ENCODE measurements around the gene SVOP. TPM values are rescaled to one million over a fixed set of nuclear protein-coding genes. Genes with fewer than 3 reads are reported as not detected.
"Not testable (repeated sequence)": the region's sequence is repeated elsewhere in the genome, so short reads cannot be mapped to it uniquely, and the experiment has no call there.

SVOP gene
- total and polyA plus RNA-seq, 5 donors, result 0.03 to 0.45 (median 0.20) TPM

DNA sequence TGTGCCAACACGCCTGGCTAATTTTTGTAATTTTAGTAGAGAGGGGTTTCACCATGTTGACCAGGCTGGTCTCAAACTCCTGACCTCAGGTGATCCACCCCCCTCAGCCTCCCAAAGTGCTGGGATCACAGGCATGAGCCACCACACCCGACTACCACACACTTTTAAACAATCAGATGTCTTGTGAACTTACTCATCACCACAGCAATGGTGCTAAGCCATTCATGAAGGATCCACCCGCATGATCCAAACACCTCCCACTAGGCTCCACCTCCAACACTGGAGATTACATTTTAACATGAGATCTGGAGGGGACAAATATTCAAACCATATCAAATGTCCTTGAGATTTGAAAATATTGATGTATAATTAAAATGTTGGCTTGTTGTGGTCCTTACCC is 7.8 kb upstream of the SVOP start:
- ATAC-seq; H3K27me3 ChIP-seq (ENCODE audit: control insufficient read depth, insufficient read depth); intact Hi-C loops (cut with DNase I); H3K27ac ChIP-seq (ENCODE audit: low read length); H3K9me3 ChIP-seq (ENCODE audit: control insufficient read depth, low read length); DNase-seq; H3K4me1 ChIP-seq (ENCODE audit: control insufficient read depth, insufficient read depth, low read length); H3K4me3 ChIP-seq (ENCODE audit: low read length): not testable (repeated sequence)
- WGBS, result 48% methylated on average over 3 of the region's 3 CpGs

DNA sequence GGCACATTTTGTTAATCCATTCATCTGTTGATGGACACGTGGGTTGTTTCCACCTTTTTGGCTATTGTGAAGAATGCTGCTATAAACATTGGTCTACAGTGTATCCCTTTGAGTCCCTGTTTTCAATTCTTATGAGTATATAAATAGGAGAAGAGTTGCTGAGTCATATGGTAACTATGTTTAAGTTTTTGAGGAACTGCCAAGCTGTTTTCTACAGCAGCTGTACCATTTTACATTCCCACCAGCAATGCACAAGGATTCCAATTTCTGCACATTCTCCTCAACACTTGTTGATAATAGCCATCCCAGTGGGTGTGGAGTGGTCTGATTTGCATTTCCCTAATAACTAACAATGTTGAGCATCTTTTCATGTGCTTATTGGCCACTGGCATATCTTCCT is 6.9 kb upstream of the SVOP start:
- H3K4me1 ChIP-seq (ENCODE audit: control insufficient read depth, insufficient read depth, low read length), result no peaks in the 10 kb centered on the region
- ATAC-seq, result no peak
- intact Hi-C loops (cut with DNase I), result no loop called here
- 18% methylated on average over 1 of the region's 1 CpG for WGBS
- H3K27me3 ChIP-seq (ENCODE audit: control insufficient read depth, insufficient read depth), result peaks cover 3% of the 10 kb centered on the region
- H3K4me3 ChIP-seq (ENCODE audit: low read length), result no peak overlapping the region
- no peak overlapping the region for H3K27ac ChIP-seq (ENCODE audit: low read length)
- H3K9me3 ChIP-seq (ENCODE audit: control insufficient read depth, low read length), result no peaks in the 10 kb centered on the region
- DNase-seq, result no peak

GRCh38 chr12:109020146-109020795 is 597 bp downstream of the SVOP start:
- H3K27ac ChIP-seq (ENCODE audit: low read length), result no peak overlapping the region
- 64% methylated on average over 7 of the region's 7 CpGs for WGBS
- intact Hi-C loops (cut with DNase I), result no loop called here
- DNase-seq, result no peak
- H3K4me3 ChIP-seq (ENCODE audit: low read length), result no peak overlapping the region
- no peak for ATAC-seq
- no peaks in the 10 kb centered on the region for H3K4me1 ChIP-seq (ENCODE audit: control insufficient read depth, insufficient read depth, low read length)
- H3K9me3 ChIP-seq (ENCODE audit: control insufficient read depth, low read length), result no peaks in the 10 kb centered on the region
- H3K27me3 ChIP-seq (ENCODE audit: control insufficient read depth, insufficient read depth), result no peaks in the 10 kb centered on the region

DNA sequence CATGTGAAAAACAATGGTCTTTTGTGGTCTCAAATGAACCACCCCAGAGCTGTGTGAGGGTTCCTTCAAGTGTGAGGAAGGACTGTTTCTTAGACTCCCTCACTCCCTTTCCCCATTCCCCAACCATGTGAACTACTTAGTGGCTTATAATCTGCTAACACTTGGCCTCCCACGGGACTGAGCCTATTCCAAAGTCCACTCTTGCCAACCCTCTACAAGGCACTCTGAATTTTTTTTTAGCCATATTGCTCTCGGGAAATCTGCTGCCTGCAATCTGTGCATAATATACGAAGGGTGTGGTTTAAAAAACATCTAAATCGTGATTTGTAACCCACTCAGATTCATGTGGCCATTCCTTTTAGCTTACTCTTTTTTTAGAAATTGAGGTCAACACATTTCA is 2.6 kb downstream of the SVOP start:
- Histone ChIP-seq H3K4me1 (ENCODE audit: control insufficient read depth, insufficient read depth, low read length) (no peaks in the 10 kb centered on the region), H3K27me3 (ENCODE audit: control insufficient read depth, insufficient read depth) (no peaks in the 10 kb centered on the region), H3K27ac (ENCODE audit: low read length) (no peak overlapping the region), H3K4me3 (ENCODE audit: low read length) (no peak overlapping the region), H3K9me3 (ENCODE audit: control insufficient read depth, low read length) (no peaks in the 10 kb centered on the region)
- intact Hi-C loops (cut with DNase I), result no loop called here
- WGBS, result 46% methylated on average over 4 of the region's 4 CpGs
- DNase-seq (no peak), ATAC-seq (no peak)

- ATAC-seq (no peak), DNase-seq (no peak)
- H3K27me3 ChIP-seq (ENCODE audit: control insufficient read depth, insufficient read depth), result no peaks in the 10 kb centered on the region
- intact Hi-C loops (cut with DNase I), result no loop called here
- no peak overlapping the region for H3K27ac ChIP-seq (ENCODE audit: low read length)
- 82% methylated on average over 6 of the region's 6 CpGs for WGBS
- no peaks in the 10 kb centered on the region for H3K9me3 ChIP-seq (ENCODE audit: control insufficient read depth, low read length)
- no peak overlapping the region for H3K4me3 ChIP-seq (ENCODE audit: low read length)
- H3K4me1 ChIP-seq (ENCODE audit: control insufficient read depth, insufficient read depth, low read length), result no peaks in the 10 kb centered on the region
Observed at GRCh38 chr12:109016978-109017377, 3.9 kb downstream of the SVOP start.

- ATAC-seq (no peak), DNase-seq (no peak)
- 66% methylated on average over 8 of the region's 8 CpGs for WGBS
- Histone ChIP-seq H3K4me1 (ENCODE audit: control insufficient read depth, insufficient read depth, low read length) (no peaks in the 10 kb centered on the region), H3K27ac (ENCODE audit: low read length) (no peak overlapping the region), H3K9me3 (ENCODE audit: control insufficient read depth, low read length) (no peaks in the 10 kb centered on the region), H3K27me3 (ENCODE audit: control insufficient read depth, insufficient read depth) (no peaks in the 10 kb centered on the region), H3K4me3 (ENCODE audit: low read length) (no peak overlapping the region)
- intact Hi-C loops (cut with DNase I), result no loop called here
Observed at GRCh38 chr12:109016016-109016415, 4.9 kb downstream of the SVOP start.

DNA sequence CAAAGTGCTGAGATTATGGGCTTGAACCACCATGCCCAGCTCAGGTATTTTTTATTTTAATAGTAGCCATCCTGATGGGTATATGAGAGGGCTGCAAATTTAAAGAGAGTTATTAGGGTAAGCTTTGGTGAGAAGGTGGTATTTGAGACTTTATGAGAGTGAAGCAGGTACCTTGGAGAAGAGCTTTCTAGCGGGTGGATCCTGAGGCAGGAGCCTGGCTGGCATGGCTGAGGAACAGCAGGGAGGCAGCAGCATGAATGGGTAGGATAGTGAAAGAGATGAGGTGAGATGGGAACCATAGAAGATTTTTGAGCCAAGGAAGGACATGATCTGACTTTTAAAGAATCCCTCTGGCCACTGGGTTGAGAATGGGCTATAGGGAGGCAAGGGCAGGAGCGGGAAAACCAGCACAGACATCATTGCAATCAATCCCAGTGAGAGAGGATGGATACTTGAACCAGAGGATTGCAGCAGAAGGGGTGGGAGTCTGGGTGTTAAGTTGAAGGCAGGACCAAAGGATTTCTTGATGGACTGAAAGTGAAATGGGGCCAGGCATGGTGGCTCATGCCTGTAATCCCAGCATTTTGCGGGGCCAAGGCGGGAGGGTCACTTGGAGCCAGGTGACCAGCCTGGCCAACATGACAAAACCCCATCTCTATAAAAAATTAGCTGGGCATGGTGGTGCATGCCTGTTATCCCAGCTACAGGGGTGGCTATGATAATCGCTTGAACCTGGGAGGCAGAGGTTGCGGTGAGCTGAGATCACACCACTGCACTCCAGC is 5.7 kb downstream of the SVOP start:
- Histone ChIP-seq H3K4me1 (ENCODE audit: control insufficient read depth, insufficient read depth, low read length) (no peaks in the 10 kb centered on the region), H3K9me3 (ENCODE audit: control insufficient read depth, low read length) (no peaks in the 10 kb centered on the region), H3K27me3 (ENCODE audit: control insufficient read depth, insufficient read depth) (no peaks in the 10 kb centered on the region), H3K4me3 (ENCODE audit: low read length) (no peak overlapping the region), H3K27ac (ENCODE audit: low read length) (no peak overlapping the region)
- intact Hi-C loops (cut with DNase I), result no loop called here
- no peak for ATAC-seq
- 87% methylated on average over 6 of the region's 6 CpGs for WGBS
- no peak for DNase-seq

GRCh38 chr12:109010259-109010658 is 10.6 kb downstream of the SVOP start:
- DNase-seq (no peak), ATAC-seq (no peak)
- 74% methylated on average over 2 of the region's 2 CpGs for WGBS
- H3K27me3 ChIP-seq (ENCODE audit: control insufficient read depth, insufficient read depth), result no peaks in the 10 kb centered on the region
- H3K4me3 ChIP-seq (ENCODE audit: low read length), result no peak overlapping the region
- H3K27ac ChIP-seq (ENCODE audit: low read length), result no peak overlapping the region
- intact Hi-C loops (cut with DNase I), result no loop called here
- H3K9me3 ChIP-seq (ENCODE audit: control insufficient read depth, low read length), result no peaks in the 10 kb centered on the region
- no peaks in the 10 kb centered on the region for H3K4me1 ChIP-seq (ENCODE audit: control insufficient read depth, insufficient read depth, low read length)

GRCh38 chr12:109009766-109010165 is 11.1 kb downstream of the SVOP start:
- 86% methylated on average over 1 of the region's 1 CpG for WGBS
- no peak for DNase-seq
- Histone ChIP-seq H3K27ac (ENCODE audit: low read length) (no peak overlapping the region), H3K27me3 (ENCODE audit: control insufficient read depth, insufficient read depth) (no peaks in the 10 kb centered on the region), H3K9me3 (ENCODE audit: control insufficient read depth, low read length) (no peaks in the 10 kb centered on the region), H3K4me1 (ENCODE audit: control insufficient read depth, insufficient read depth, low read length) (no peaks in the 10 kb centered on the region), H3K4me3 (ENCODE audit: low read length) (no peak overlapping the region)
- no peak for ATAC-seq
- intact Hi-C loops (cut with DNase I), result no loop called here

GRCh38 chr12:109004017-109004416 is 16.9 kb downstream of the SVOP start:
- intact Hi-C loops (cut with DNase I), result no loop called here
- WGBS, result 68% methylated on average over 3 of the region's 3 CpGs
- Histone ChIP-seq H3K4me3 (ENCODE audit: low read length) (no peak overlapping the region), H3K27me3 (ENCODE audit: control insufficient read depth, insufficient read depth) (no peaks in the 10 kb centered on the region), H3K4me1 (ENCODE audit: control insufficient read depth, insufficient read depth, low read length) (no peaks in the 10 kb centered on the region), H3K27ac (ENCODE audit: low read length) (no peak overlapping the region), H3K9me3 (ENCODE audit: control insufficient read depth, low read length) (no peaks in the 10 kb centered on the region)
- ATAC-seq (no peak), DNase-seq (no peak)

GRCh38 chr12:108996320-108996719 is 24.5 kb downstream of the SVOP start:
- Histone ChIP-seq H3K9me3 (ENCODE audit: control insufficient read depth, low read length) (no peaks in the 10 kb centered on the region), H3K4me1 (ENCODE audit: control insufficient read depth, insufficient read depth, low read length) (no peaks in the 10 kb centered on the region), H3K4me3 (ENCODE audit: low read length) (no peak overlapping the region), H3K27me3 (ENCODE audit: control insufficient read depth, insufficient read depth) (no peaks in the 10 kb centered on the region), H3K27ac (ENCODE audit: low read length) (no peak overlapping the region)
- intact Hi-C loops (cut with DNase I), result no loop called here
- DNase-seq (no peak), ATAC-seq (no peak)
- 86% methylated on average over 6 of the region's 6 CpGs for WGBS

All from right cardiac atrium (tissue), 5 donors.